GM23338 (cell line): Measurements from ENCODE around the gene CXCR5. TPM values are rescaled to one million over a fixed set of nuclear protein-coding genes. Genes with fewer than 3 reads are reported as not detected.

Source experiments
- ATAC-seq: fragments of 200-7000 bp; cut with Tn5 transposase; 3 replicates; pipeline ENCODE4 v1.9.1; 2020
- DNase-seq: peaks from one replicate; pipeline ENCODE4 v3.0.0-alpha.2; 2015; ENCODE audit warnings: low spot score
- H2AFZ ChIP-seq: fragments of 200-600 bp; sonication (generic); 2 replicates; pipeline ENCODE4 v1.8.0; 2016; ENCODE audit warnings: antibody characterized with exemption, mild to moderate bottlenecking, moderate library complexity
- H3F3A ChIP-seq: fragments of 200-600 bp; sonication (generic); replicated peaks from 2 replicates; pipeline ENCODE4 v1.8.0; 2017; ENCODE audit warnings: antibody characterized with exemption, mixed run types, low read depth
- H3K27ac ChIP-seq: fragments of 200-600 bp; sonication (generic); 2 replicates; pipeline ENCODE4 v1.6.1; 2016; ENCODE audit warnings: low read depth
- H3K27me3 ChIP-seq: fragments of 200-600 bp; sonication (generic); 2 replicates; pipeline ENCODE4 v1.8.0; 2016; ENCODE audit warnings: mild to moderate bottlenecking, mixed run types, moderate library complexity; ENCODE audit not compliant: insufficient read depth
- H3K36me3 ChIP-seq: fragments of 200-600 bp; sonication (generic); 2 replicates; pipeline ENCODE4 v1.8.0; 2016; ENCODE audit warnings: mild to moderate bottlenecking; ENCODE audit not compliant: insufficient read depth
- H3K4me1 ChIP-seq: fragments of 200-600 bp; sonication (generic); 2 replicates; pipeline ENCODE4 v1.8.0; 2016; ENCODE audit warnings: mild to moderate bottlenecking, moderate library complexity; ENCODE audit not compliant: insufficient read depth
- H3K4me2 ChIP-seq: fragments of 200-600 bp; sonication (generic); 2 replicates; pipeline ENCODE4 v1.7.1; 2017; ENCODE audit warnings: mixed run types
- H3K4me3 ChIP-seq: fragments of 200-600 bp; sonication (generic); 2 replicates; pipeline ENCODE4 v1.6.1; 2016; ENCODE audit warnings: mixed run types
- H3K79me2 ChIP-seq: fragments of 200-600 bp; sonication (generic); replicated peaks from 2 replicates; pipeline ENCODE4 v1.8.0; 2017; ENCODE audit warnings: mild to moderate bottlenecking; ENCODE audit not compliant: insufficient read depth
- H3K9me2 ChIP-seq: fragments of 200-600 bp; sonication (generic); 2 replicates; pipeline ENCODE4 v1.8.0; 2017; ENCODE audit not compliant: insufficient read depth
- H4K20me1 ChIP-seq: fragments of 200-600 bp; sonication (generic); replicated peaks from 2 replicates; pipeline ENCODE4 v1.8.0; 2017; ENCODE audit warnings: mild to moderate bottlenecking; ENCODE audit not compliant: insufficient read depth
- H3K27ac Mint-ChIP-seq: 2 replicates; pipeline ENCODE4 v1.8.0; 2020; ENCODE audit warnings: inconsistent platforms, mild to moderate bottlenecking, moderate library complexity, mixed read lengths
- H3K27me3 Mint-ChIP-seq: 3 replicates; pipeline ENCODE4 v1.8.0; 2022; ENCODE audit warnings: low read depth, mild to moderate bottlenecking, moderate library complexity, mixed read lengths, inconsistent platforms; ENCODE audit not compliant: insufficient read depth, poor library complexity
- H3K36me3 Mint-ChIP-seq: 3 replicates; pipeline ENCODE4 v1.8.0; 2021; ENCODE audit warnings: low read depth, mild to moderate bottlenecking, inconsistent platforms, moderate library complexity, mixed read lengths
- H3K4me1 Mint-ChIP-seq: 3 replicates; pipeline ENCODE4 v1.8.0; 2020; ENCODE audit warnings: mild to moderate bottlenecking, inconsistent platforms, mixed read lengths
- H3K4me3 Mint-ChIP-seq: 3 replicates; pipeline ENCODE4 v1.8.0; 2021; ENCODE audit warnings: moderate library complexity, mild to moderate bottlenecking, inconsistent platforms, mixed read lengths
- H3K9me3 Mint-ChIP-seq: 3 replicates; pipeline ENCODE4 v1.8.0; 2020; ENCODE audit warnings: moderate library complexity, mild to moderate bottlenecking, inconsistent platforms, mixed read lengths
- EZH2 ChIP-seq: fragments of 200-600 bp; sonication (generic); IDR thresholded peaks from one replicate; pipeline ENCODE4 v1.8.0; 2017; ENCODE audit warnings: antibody characterized with exemption, mild to moderate bottlenecking, low read depth; ENCODE audit not compliant: unreplicated experiment
- EZH2phosphoT487 ChIP-seq: fragments of 200-600 bp; sonication (generic); IDR thresholded peaks from one replicate; pipeline ENCODE4 v1.8.1; 2018; ENCODE audit warnings: antibody characterized with exemption; ENCODE audit not compliant: unreplicated experiment
- JUNB ChIP-seq: IDR thresholded peaks from one replicate; pipeline ENCODE4 v1.6.1; 2016; ENCODE audit warnings: antibody characterized with exemption; ENCODE audit not compliant: unreplicated experiment
- NANOG ChIP-seq: IDR thresholded peaks from 2 replicates; pipeline ENCODE4 v1.6.1; 2016; ENCODE audit warnings: antibody characterized with exemption, borderline replicate concordance
- POLR2AphosphoS5 ChIP-seq: IDR thresholded peaks from 2 replicates; pipeline ENCODE4 v1.6.1; 2016; ENCODE audit warnings: antibody characterized with exemption, low read depth
- STAT1 ChIP-seq: IDR thresholded peaks from one replicate; pipeline ENCODE4 v1.6.1; 2016; ENCODE audit warnings: antibody characterized with exemption; ENCODE audit not compliant: unreplicated experiment
- ZNF114 ChIP-seq: fragments of 250-450 bp; sonication (Bioruptor Pico); IDR thresholded peaks from 2 replicates; pipeline ENCODE4 v1.5.0; 2020; ENCODE audit warnings: mild to moderate bottlenecking, moderate library complexity
- ZNF331 ChIP-seq: fragments of 250-450 bp; sonication (Bioruptor Pico); IDR thresholded peaks from 2 replicates; pipeline ENCODE4 v1.5.0; 2020; ENCODE audit warnings: low read depth, mild to moderate bottlenecking, moderate library complexity
- polyA plus RNA-seq: library from polyadenylated mRNA; unstranded; fragments of >200 nt; fragmentation: Nextera tagmentation; extraction: Ambion mirVana; gene quantifications from 2 replicates; pipeline ENCODE4 v1.2.1, GENCODE V29; 2016
- total RNA-seq: library from RNA; depleted of rRNA; stranded (reverse); fragments of >200 nt; shearing (Covaris generic); gene quantifications from 2 replicates; pipeline ENCODE4 v1.2.3, GENCODE V29; 2014
- TF ChIP-seq, protein P1 (sequence below): IDR thresholded peaks from one replicate; pipeline ENCODE4 v1.6.1; 2018; ENCODE audit warnings: antibody characterized with exemption; ENCODE audit not compliant: unreplicated experiment
- TF ChIP-seq, protein P2 (sequence below): fragments of 250-450 bp; sonication (Bioruptor Pico); IDR thresholded peaks from 2 replicates; pipeline ENCODE4 v1.5.0; 2020; ENCODE audit warnings: mild to moderate bottlenecking, moderate library complexity
- TF ChIP-seq, protein P3 (sequence below): IDR thresholded peaks from 2 replicates; pipeline ENCODE4 v1.6.1; 2016; ENCODE audit warnings: antibody characterized with exemption

Gene CXCR5
- total and polyA plus RNA-seq, 2 experiments from 2014 or later: 0.18 TPM; not detected in 1

- DNase-seq (no peak), ATAC-seq (no peak)
- Histone ChIP-seq H3K36me3 (no peaks in the 10 kb centered on the region), H3K9me2 (no peaks in the 10 kb centered on the region), H3K4me1 (peaks cover under 1% of the 10 kb centered on the region; the same call in 1 of the 2 replicates), H3K4me3 (no peak overlapping the region), H3K79me2 (no peaks in the 10 kb centered on the region), H2AFZ (no peak overlapping the region), H3K27ac (no peak overlapping the region), H3F3A (no peaks in the 10 kb centered on the region), H3K27me3 (no peaks in the 10 kb centered on the region), H4K20me1 (no peaks in the 10 kb centered on the region), H3K4me2 (no peak overlapping the region)
- Mint-ChIP-seq H3K4me3 (no peak overlapping the region), H3K36me3 (no peaks in the 10 kb centered on the region), H3K27me3 (peaks cover 7% of the 10 kb centered on the region), H3K27ac (no peak overlapping the region), H3K9me3 (no peaks in the 10 kb centered on the region), H3K4me1 (peaks cover 15% of the 10 kb centered on the region)
- no peak for TF ChIP-seq NANOG
- TF ChIP-seq JUNB: no peak
- TF ChIP-seq EZH2phosphoT487: no peak
- TF ChIP-seq, protein P1, sequence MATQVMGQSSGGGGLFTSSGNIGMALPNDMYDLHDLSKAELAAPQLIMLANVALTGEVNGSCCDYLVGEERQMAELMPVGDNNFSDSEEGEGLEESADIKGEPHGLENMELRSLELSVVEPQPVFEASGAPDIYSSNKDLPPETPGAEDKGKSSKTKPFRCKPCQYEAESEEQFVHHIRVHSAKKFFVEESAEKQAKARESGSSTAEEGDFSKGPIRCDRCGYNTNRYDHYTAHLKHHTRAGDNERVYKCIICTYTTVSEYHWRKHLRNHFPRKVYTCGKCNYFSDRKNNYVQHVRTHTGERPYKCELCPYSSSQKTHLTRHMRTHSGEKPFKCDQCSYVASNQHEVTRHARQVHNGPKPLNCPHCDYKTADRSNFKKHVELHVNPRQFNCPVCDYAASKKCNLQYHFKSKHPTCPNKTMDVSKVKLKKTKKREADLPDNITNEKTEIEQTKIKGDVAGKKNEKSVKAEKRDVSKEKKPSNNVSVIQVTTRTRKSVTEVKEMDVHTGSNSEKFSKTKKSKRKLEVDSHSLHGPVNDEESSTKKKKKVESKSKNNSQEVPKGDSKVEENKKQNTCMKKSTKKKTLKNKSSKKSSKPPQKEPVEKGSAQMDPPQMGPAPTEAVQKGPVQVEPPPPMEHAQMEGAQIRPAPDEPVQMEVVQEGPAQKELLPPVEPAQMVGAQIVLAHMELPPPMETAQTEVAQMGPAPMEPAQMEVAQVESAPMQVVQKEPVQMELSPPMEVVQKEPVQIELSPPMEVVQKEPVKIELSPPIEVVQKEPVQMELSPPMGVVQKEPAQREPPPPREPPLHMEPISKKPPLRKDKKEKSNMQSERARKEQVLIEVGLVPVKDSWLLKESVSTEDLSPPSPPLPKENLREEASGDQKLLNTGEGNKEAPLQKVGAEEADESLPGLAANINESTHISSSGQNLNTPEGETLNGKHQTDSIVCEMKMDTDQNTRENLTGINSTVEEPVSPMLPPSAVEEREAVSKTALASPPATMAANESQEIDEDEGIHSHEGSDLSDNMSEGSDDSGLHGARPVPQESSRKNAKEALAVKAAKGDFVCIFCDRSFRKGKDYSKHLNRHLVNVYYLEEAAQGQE: no peak
- no peak for TF ChIP-seq POLR2AphosphoS5
- no peak for TF ChIP-seq ZNF114 (CRISPR knock-in tag)
Observed at GRCh38 chr11:118882491-118882890, 1.2 kb upstream of the CXCR5 start.

- ATAC-seq: no peak
- Mint-ChIP-seq H3K27ac (no peak overlapping the region), H3K27me3 (peaks cover 8% of the 10 kb centered on the region), H3K9me3 (no peaks in the 10 kb centered on the region), H3K36me3 (no peaks in the 10 kb centered on the region), H3K4me1 (peaks cover 20% of the 10 kb centered on the region), H3K4me3 (no peak overlapping the region)
- H3K4me1 ChIP-seq: peaks cover 5% of the 10 kb centered on the region
- DNase-seq: no peak
- H3K36me3 ChIP-seq: no peaks in the 10 kb centered on the region
- no peaks in the 10 kb centered on the region for H4K20me1 ChIP-seq
- H3K27me3 ChIP-seq: no peaks in the 10 kb centered on the region
- H3K79me2 ChIP-seq: no peaks in the 10 kb centered on the region
- no peak overlapping the region for H2AFZ ChIP-seq
- H3F3A ChIP-seq: 0 out of 2 replicates have a peak, but pooled peaks cover under 1% of the 10 kb centered on the region
- no peaks in the 10 kb centered on the region for H3K9me2 ChIP-seq
- H3K27ac ChIP-seq: no peak overlapping the region
- H3K4me2 ChIP-seq: no peak overlapping the region
- no peak overlapping the region for H3K4me3 ChIP-seq
- TF ChIP-seq JUNB: no peak
- no peak for TF ChIP-seq STAT1
- no peak for TF ChIP-seq EZH2
- TF ChIP-seq EZH2phosphoT487: no peak
- TF ChIP-seq, protein P2, sequence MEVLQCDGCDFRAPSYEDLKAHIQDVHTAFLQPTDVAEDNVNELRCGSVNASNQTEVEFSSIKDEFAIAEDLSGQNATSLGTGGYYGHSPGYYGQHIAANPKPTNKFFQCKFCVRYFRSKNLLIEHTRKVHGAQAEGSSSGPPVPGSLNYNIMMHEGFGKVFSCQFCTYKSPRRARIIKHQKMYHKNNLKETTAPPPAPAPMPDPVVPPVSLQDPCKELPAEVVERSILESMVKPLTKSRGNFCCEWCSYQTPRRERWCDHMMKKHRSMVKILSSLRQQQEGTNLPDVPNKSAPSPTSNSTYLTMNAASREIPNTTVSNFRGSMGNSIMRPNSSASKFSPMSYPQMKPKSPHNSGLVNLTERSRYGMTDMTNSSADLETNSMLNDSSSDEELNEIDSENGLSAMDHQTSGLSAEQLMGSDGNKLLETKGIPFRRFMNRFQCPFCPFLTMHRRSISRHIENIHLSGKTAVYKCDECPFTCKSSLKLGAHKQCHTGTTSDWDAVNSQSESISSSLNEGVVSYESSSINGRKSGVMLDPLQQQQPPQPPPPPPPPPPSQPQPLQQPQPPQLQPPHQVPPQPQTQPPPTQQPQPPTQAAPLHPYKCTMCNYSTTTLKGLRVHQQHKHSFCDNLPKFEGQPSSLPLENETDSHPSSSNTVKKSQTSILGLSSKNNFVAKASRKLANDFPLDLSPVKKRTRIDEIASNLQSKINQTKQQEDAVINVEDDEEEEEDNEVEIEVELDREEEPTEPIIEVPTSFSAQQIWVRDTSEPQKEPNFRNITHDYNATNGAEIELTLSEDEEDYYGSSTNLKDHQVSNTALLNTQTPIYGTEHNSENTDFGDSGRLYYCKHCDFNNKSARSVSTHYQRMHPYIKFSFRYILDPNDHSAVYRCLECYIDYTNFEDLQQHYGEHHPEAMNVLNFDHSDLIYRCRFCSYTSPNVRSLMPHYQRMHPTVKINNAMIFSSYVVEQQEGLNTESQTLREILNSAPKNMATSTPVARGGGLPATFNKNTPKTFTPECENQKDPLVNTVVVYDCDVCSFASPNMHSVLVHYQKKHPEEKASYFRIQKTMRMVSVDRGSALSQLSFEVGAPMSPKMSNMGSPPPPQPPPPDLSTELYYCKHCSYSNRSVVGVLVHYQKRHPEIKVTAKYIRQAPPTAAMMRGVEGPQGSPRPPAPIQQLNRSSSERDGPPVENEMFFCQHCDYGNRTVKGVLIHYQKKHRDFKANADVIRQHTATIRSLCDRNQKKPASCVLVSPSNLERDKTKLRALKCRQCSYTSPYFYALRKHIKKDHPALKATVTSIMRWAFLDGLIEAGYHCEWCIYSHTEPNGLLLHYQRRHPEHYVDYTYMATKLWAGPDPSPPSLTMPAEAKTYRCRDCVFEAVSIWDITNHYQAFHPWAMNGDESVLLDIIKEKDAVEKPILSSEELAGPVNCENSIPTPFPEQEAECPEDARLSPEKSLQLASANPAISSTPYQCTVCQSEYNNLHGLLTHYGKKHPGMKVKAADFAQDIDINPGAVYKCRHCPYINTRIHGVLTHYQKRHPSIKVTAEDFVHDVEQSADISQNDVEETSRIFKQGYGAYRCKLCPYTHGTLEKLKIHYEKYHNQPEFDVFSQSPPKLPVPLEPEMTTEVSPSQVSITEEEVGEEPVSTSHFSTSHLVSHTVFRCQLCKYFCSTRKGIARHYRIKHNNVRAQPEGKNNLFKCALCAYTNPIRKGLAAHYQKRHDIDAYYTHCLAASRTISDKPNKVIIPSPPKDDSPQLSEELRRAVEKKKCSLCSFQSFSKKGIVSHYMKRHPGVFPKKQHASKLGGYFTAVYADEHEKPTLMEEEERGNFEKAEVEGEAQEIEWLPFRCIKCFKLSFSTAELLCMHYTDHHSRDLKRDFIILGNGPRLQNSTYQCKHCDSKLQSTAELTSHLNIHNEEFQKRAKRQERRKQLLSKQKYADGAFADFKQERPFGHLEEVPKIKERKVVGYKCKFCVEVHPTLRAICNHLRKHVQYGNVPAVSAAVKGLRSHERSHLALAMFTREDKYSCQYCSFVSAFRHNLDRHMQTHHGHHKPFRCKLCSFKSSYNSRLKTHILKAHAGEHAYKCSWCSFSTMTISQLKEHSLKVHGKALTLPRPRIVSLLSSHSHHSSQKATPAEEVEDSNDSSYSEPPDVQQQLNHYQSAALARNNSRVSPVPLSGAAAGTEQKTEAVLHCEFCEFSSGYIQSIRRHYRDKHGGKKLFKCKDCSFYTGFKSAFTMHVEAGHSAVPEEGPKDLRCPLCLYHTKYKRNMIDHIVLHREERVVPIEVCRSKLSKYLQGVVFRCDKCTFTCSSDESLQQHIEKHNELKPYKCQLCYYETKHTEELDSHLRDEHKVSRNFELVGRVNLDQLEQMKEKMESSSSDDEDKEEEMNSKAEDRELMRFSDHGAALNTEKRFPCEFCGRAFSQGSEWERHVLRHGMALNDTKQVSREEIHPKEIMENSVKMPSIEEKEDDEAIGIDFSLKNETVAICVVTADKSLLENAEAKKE (CRISPR knock-in tag): no peak
- TF ChIP-seq, protein P3, sequence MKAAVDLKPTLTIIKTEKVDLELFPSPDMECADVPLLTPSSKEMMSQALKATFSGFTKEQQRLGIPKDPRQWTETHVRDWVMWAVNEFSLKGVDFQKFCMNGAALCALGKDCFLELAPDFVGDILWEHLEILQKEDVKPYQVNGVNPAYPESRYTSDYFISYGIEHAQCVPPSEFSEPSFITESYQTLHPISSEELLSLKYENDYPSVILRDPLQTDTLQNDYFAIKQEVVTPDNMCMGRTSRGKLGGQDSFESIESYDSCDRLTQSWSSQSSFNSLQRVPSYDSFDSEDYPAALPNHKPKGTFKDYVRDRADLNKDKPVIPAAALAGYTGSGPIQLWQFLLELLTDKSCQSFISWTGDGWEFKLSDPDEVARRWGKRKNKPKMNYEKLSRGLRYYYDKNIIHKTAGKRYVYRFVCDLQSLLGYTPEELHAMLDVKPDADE: no peak
- no peak for TF ChIP-seq ZNF331 (CRISPR knock-in tag)
Observed at GRCh38 chr11:118883004-118883367, 706 bp upstream of the CXCR5 start.
